HCEC 1CT (cell line): ENCODE results near the gene ZNF335.

Experiments used
- DNase-seq: peaks from one replicate; pipeline ENCODE4 v3.0.0-alpha.2; 2017

ZNF335 gene

DNA sequence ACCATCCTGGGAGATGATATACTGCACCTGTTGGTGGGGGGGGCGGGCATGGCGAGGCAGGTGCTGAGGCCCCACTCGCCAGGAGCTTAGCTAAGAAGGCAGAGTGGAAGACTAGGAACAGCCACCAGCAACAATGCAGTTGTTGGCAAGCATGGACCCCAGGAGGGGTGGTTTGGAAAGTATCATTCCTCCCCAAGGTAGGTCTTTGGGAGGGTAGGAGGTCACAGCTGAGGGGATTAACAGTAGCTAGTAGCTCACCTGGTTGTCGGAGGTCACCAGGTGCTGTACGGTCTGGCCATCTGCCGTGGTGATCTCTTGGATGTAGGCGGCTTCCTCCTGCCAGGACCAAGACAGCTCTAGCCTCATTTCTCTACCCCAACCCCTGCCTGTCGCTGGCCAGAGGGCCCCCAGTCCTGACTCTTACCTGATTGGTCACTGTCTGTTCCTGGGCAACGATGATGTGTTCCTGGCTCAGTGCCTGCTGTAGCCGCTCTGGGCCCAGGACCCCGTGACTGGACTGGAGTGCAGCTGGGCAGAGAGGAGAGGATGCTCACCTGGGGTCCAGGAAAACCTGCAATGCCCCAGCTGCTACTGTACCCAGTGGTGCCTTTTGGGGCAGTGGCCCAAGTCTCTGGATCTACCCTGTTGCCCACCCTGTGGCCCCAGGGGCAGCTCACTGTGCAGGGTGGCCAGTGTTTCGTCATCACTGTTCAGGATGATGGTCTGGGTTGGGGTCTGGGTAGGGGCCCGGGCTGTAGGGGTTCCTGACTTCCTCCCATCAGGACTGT, 22.3 kb downstream of the ZNF335 start:
- no peak for DNase-seq

DNA sequence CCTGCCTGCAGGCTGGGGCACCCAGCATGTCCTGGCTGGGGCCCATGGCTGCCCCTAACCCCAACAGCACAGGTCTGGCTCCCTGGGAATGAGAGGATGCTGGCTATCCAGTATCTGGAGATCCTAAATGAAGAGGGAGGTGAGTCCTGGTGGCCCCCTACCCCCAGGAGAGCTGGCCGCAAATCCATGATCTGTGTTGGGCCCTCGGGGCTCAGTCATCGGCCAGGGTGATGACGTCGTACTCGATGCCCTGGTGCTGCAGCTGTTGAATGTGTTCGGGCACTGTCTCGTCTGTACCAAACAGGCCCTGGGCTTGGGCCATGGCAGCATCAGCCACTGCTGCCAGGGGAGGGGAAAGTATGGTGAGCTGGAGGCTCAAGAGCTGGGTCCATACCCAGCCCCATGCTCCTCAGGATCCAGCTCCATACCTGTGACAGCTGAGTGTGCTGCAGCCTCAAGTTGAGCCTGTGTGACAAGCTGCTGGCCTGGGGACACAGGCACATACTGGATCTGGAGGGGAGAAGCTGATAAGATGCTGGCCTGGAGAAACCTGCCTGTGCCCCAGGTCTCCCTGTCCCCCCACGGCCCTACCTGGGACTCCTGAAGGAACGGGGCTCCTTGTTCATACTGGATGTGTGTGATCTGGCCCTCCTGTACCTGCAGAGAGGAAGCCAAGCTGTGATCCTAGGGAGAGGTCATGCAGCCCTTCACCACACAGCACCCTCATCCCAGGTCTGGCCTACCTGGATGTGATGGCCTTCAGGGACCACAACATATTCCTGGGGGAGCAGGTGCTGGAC, 23.1 kb downstream of the ZNF335 start:
- DNase-seq, result no peak

DNA sequence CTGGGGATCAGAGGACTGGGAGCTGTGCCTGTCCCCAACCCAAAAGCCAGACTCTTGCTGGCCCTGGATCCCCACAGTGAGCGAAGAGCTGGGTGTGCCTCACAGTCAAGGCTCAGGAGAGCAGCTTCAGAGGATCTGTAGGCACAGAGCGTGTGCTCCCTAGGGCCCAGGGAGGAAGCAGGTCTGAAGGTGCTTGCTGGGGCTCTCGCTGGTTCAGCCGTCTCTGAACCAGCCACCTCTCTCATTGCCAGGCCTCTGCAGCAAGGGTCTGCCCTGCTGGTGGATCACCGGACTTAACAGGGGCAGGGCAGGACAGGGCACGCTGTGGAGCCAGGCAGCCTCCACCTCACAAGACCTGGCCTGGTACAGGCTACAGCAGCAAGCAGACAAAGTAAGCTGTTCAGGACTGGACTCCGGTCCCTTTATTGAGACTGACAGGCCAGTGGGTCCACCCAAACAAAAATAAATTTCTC, 23.7 kb downstream of the ZNF335 start:
- no peak for DNase-seq

DNA sequence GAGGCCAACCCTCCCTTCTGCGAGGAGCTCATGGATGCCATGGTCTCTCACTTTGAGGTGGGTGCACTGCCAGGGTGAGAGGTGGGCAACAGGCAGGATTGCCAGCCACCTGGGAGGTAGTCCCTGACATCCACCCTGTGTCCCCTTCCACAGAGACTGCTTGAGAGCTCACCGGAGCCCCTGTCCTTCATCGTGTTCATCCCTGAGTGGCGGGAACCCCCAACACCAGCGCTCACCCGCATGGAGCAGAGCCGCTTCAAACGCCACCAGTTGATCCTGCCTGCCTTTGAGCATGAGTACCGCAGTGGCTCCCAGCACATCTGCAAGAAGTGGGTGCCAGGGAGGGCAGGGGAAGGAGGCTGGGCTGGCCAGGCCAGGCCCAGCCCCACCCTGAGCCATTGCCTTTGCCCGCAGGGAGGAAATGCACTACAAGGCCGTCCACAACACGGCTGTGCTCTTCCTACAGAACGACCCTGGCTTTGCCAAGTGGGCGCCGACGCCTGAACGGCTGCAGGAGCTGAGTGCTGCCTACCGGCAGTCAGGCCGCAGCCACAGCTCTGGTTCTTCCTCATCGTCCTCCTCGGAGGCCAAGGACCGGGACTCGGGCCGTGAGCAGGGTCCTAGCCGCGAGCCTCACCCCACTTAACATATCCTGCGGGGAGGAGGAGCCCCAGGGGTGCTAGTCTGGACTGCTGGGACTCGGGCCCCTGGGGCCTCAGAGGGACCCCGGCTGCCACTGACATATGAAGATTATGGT, 24.7 kb downstream of the ZNF335 start:
- no peak for DNase-seq

DNA sequence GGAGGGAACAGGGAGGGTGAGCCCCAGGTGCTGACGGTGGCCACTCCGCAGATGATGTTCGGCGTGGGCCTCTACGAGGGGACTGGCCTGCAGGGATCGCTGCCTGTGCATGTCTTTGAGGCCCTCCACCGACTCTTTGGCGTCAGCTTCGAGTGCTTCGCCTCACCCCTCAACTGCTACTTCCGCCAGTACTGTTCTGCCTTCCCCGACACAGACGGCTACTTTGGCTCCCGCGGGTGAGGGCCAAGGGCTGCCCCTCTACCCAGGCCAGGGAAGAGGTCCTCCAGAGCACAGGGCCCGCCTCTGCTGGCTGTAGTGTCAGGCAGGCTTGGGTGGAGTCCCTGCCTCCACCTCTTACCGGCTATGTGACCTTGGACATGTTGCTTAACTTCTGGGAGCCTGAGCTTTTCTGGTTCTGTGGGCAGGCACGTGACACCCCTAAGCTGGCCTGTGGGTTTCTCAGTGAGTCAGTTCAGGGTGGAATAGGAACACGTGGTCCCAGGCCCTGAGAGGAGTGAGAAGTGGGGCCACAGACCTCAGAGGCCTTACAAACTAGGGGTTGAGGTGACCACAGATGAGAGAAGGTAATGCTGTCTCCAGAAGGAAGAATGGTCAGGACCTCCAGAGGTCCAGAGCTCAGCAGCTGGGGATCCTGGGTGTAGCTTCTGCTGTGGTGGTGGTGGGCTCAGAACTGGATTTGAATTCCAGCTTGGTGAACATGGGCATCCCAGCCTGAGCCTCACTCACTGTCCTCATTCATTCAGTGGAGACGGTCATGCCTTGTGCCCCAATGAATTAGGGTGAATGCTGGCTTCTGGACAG, 25.6 kb downstream of the ZNF335 start:
- DNase-seq, result peak; percentile 82

DNA sequence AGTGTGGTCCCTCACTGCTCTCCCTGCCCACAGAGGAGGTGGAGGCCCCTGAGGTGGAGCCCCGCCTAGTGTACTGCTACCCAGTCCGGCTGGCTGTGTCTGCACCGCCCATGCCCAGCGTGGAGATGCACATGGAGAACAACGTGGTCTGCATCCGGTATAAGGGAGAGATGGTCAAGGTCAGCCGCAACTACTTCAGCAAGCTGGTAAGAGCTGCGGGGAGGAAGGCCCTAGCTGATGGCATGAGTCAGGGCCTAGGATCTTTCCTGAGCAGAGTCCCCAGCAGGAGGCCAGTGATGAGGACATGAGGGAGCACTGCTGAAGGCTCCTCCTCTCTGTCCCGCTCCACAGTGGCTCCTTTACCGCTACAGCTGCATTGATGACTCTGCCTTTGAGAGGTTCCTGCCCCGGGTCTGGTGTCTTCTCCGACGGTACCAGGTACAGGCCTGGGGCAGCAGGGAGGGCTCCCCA, 26.3 kb downstream of the ZNF335 start:
- DNase-seq, result peak; percentile 20

DNA sequence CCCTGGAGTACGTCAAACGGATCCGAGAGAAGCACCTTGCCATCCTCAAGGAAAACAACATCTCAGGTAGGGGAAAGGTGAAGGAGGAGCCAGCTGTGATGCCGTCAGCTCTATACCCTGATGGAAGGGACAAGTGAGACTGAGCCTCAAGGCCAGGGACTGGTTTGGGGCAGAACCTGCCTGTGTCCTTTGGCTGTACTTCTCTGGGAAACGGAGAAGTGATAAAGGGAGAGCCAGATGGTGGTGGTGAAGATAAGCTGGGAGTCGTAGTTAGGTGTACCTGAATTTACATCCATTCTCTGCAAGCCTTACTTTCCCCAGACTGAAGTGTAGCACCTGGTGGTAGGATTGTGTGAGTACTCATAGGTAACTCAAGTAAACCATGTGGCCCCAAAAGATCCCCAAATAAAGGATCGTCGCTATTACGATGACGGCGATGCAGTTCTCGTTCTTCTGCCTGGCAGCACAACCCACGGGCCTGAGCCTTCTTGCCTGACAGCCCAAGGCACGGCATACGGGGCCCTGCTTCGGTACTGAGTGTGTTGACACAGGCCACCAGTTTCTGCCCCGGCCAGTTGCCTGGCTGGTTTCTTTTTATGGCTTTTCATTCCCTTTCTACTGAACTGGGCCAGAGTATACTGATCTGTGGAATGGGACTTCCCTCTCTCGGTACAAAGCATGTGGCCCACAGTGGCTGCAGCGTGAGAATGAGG, 26.9 kb downstream of the ZNF335 start:
- DNase-seq, result no peak

DNA sequence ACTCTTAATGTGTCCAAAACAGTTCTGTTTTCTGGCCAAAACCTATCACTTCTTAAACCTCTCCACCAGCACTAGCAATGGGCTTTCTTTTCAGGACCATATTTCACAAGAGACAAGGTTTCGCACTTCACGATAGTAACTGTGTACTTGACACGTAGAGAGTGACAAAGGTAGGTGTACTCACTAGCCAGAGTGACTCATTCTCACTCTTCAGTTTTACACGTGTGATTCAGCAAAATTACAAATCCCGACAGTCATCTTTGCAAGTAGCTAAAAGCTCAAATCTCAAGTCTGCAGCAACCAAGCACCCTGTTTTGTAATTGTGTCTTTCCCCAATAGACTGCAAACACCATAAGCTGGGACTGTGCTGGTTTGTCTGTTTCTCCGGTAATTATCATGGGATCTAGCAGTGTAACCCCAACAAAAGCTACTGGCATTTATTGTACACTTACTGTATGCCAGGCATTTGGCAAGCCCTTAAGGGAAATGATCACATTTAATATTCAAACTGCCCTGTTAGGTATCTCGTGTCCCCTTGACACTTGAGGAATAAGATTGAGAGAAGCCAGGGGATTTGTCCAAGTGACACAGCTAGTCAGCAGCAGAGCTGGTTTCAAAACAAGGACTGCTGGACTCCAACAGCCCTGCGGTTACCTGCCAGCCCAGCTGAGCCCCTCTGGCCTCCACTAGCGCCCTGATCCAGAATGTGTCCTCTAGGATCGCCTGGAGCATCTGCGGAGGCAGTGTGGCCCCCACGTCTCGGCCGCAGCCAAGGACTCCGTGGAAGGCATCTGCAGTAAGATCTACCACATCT, 27.6 kb downstream of the ZNF335 start:
- DNase-seq, result peak; percentile 35

DNA sequence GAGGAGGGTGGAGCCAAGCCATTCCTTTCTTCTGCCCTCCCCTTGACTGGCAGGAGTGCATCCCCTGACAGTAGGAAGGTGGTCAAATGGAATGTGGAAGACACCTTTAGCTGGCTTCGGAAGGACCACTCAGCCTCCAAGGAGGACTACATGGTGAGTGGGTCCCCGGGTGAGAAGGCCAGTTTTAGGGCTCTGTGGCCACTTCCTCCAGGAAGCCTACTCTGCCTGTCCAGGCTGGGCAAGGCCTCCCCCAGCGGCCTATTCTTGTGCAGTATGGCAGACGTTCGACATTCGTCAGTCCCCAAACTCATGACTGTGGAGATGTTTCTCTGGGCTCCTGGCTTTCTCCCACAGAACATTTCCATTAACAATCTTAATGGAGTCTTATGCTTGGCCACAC, 28.4 kb downstream of the ZNF335 start:
- DNase-seq, result no peak

DNA sequence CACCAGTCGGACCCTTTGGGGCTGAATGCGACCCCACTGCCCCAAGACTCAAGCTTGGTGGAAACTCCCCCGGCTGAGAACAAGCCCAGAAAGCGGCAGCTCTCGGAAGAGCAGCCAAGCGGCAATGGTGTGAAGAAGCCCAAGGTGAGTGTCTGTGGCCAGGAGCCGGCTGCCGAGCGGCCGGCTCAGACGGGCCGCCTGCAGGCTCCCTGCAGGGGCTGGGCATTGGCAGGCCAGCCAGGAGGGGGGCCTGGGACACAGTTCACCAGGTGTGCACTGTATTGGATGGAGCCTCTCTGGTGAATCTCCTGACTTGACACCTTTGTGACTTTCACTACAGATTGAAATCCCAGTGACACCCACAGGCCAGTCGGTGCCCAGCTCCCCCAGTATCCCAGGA, 31.5 kb downstream of the ZNF335 start:
- no peak for DNase-seq

DNA sequence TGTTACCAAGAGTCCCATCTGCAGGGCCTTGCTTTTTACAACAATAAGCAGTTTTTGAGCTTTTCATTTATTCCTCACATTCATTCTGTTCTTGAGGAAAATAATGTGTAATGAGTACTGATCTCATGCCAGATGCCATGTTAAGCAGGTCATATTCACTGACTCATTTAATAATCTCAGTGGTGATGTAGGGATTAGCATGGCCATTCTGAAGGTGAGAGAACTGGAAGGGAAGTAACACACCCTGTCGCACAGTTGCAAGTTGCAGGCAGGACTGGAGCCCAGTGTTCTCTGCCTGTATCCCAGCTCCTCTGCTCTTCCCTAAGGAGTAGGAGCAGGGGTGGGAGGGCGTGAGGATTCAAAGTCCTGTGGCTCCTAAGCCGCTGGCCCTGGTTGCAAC, 31.9 kb downstream of the ZNF335 start:
- DNase-seq, result no peak

DNA sequence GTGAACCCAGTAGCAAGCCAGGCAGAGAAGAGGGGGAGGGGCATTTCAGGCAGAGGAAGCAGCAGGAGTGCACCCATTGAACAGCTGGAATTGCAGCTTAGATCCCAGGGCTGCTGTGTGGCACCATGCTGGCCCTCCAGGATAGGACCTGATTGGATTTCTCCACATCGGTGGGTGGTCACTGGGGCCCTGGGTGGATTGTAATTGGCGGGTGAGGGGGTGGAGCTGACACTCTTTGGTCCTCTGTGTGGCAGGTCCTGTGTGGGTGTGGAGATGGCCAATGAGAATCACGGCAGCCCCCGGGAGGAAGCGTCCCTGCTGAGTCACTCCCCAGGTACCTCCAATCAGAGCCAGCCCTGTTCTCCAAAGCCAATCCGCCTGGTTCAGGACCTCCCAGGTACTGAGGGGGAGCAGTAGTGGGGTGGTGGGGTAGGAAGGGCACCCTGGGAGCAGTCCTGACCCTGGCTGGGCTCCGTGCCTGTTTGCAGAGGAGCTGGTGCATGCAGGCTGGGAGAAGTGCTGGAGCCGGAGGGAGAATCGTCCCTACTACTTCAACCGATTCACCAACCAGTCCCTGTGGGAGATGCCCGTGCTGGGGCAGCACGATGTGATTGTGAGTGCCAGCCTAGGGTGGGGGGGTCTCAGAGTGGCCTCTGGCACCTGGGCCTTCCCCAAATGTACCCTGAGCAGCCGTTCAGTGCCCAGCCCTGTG, 33.1 kb downstream of the ZNF335 start:
- DNase-seq, result no peak

DNA sequence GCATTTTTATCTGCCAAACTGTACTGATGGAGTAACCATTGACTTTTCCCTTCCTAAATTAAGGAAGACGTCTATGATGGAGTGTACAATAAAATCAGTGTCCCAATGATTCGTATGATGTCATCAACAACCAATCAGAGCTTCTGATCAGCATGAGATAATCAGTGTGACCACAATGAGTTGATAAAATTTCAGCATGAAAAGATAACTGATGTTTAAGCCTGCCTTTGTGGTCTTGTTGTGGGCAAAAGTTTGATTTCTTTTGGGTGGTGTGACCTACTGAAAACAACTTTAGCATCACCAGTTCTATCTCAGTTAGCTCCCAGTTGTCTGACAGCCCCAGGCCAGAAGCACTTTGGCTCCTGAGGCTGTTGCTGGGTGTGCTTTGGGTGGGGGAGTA, 34.2 kb downstream of the ZNF335 start:
- no peak for DNase-seq

DNA sequence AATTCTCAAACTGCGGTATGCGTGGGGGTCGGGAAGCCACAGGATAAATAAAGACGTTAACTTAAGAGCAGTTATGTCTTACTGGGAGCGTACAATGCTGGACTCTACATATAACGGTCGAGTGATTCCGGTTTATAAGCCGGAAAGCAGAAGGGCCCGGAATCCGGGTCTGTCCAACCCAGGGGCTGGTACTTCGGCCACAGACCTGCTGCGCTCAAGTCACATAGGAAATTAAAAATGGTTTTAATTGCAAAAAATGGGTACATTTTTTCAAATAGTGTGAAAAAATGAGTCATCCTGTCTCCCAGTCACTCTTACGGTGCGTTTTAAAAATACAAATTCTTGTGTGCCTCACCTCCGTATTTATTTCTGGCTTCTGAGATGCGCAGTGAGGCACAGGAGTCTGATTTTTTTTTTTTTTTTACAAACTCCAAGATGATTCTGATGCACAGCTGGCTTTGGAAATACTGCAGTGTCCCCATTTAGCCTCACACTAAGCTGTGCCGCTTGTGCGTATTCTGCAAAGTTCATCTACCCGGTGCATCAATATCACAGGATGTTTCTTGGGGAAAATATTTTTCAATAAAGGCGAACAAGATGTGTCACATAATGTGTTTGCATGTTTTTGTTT, 36.5 kb downstream of the ZNF335 start:
- no peak for DNase-seq

DNA sequence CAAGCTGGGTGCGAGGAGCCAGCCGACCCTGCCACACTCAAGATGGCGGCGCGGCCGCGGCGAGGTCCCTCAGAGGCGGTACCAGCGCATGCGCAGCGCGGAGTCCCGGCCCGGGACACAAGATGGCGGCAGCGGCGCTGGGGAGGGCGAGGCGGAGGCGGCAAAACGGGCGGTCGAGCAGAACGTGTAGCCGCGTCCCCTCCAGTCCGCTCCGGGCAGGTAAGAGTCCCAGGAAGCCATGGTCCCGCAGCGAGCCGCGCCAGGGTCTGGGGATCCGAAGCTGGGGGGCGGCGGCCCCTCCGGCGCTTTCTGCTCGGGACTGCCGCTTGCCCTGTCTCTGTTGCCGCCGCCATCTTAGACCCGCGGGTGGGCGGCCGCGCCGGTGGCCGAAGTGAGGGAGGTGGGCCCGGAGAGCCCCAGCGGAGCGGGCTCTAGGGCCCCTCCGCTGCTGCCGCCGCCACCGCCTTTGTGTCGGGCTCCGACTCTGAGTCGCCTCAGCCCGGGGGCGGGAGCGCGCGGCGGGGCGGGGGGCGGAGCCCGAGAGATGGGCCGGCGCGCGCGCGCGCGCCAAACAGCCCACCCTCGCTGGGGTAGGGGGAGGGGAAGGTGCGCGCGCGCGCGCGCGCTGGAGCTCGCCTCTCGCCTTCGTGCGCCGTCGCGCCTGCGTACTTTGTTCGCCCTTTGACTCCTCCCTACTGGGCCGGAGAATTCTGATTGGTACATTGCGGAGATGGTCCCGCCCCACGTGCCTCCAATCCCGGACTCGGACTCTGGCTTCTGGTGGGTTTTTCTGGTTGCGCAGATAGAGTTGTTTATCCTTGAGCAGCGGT, 37.2 kb downstream of the ZNF335 start, which contains the start of gene PCIF1:
Gene PCIF1 (plus strand): TSS at position 98 of the 830 bp plus-strand sequence. CDS start 4,317 bp downstream, outside the sequence.
- peak; percentile 95 for DNase-seq

DNA sequence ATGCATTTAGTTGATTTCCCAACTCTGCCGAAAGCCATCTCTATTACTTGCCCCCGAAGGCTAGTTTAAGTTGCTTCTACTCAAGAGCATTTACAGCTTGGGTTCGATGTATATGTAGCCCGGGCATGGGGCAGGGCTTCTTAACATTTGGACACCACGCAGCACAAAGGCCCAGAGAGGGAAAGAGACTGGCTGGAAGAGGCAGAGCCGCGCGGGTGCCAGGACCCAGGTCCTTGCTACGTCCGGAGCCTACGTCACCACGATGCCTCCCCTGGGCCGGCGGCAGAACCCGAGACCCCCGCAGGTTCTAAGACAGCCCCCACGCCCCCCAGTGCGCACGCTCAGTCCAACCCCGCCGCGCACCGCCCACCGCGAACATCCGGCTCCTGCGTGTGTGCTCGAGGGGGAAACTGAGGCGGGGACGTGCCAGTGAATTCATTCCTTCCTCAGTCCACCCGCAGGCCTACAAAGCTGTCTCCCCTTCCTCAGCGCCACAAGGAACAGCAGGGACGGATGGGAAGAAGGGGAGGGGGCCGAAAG, 37.9 kb downstream of the ZNF335 start:
- DNase-seq, result peak; percentile 30

DNA sequence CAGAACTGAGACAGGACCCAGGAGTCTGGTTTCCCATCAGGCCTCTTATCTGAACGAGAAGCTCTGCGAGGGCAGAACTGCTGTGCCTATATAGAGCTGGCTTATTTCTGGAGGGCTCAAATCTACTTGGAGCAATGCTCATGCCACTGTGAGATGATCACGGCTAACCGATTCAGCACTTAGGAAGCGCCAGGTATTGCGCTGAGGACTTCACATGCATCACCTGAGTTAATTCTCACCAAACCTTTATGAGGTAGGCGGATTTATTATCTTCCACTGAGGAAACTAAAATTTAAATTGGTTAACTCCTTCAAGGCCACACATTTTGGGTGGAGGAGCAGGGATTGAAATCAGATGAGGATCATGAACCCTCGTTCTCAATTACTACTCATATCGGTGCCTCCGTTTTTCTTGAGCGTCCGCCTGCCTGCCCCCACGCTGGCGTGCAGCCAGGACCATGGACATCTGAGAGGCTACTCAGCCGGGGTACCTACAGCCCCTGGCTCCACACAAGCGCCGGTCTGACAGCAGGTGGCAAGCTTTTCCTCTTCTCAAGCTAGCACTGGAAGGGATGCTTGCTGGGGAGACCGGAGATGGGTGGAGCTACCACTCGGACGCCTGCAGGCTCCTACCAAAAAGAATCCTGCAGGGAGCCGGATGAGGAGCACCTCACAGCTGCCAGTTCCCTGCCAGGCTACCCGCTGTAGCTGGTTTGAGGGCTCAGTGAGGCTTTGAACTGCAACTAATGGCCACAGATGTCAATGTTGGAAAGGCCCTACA, 38.5 kb downstream of the ZNF335 start:
- peak; percentile 77 for DNase-seq
